Measurements from ENCODE around the gene ADARB1.

DNA sequence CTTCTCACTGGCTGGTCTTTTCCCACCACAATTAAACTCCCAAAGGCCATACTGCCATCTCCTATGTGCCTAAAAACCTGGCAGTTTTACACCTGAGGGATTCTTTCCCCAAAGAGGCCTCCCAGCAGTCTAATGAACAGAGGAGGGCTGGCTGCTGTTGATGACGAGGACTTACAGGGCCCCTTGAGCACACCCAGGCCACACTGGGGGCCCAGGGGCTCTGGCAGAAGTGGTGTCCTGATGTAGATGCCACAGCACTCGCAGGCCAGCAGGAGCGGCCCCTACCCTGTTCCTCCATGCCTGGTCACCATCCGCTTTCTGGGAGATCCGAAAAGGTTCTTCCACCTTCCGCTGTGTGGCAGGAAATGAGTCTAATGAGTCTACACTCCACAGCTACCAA is 189.2 kb downstream of the ADARB1 start:
- TF ChIP-seq ATF1 (CRISPR knock-in tag; IDR thresholded peaks at IDR 0.05) (no peak), CTCF (IDR thresholded peaks at IDR 0.05) (no peak), ZNF232 (CRISPR knock-in tag; IDR thresholded peaks at IDR 0.05) (no peak), GRHL2 (CRISPR knock-in tag; IDR thresholded peaks at IDR 0.05; ENCODE audit: insufficient replicate concordance, severe bottlenecking) (no peak), CBFB (CRISPR knock-in tag; IDR thresholded peaks at IDR 0.05; ENCODE audit: low read depth) (no peak), ATF3 (CRISPR knock-in tag; conservative IDR thresholded peaks at IDR 0.05) (no peak), GTF2I (CRISPR knock-in tag; conservative IDR thresholded peaks at IDR 0.05) (no peak), GABPB1 (CRISPR knock-in tag; IDR thresholded peaks at IDR 0.05) (no peak), MYBL2 (CRISPR knock-in tag; IDR thresholded peaks at IDR 0.05) (no peak), CREB1 (CRISPR knock-in tag; IDR thresholded peaks at IDR 0.05) (no peak), ZNF671 (CRISPR knock-in tag; IDR thresholded peaks at IDR 0.05) (no peak)
- TF ChIP-seq, protein P1, sequence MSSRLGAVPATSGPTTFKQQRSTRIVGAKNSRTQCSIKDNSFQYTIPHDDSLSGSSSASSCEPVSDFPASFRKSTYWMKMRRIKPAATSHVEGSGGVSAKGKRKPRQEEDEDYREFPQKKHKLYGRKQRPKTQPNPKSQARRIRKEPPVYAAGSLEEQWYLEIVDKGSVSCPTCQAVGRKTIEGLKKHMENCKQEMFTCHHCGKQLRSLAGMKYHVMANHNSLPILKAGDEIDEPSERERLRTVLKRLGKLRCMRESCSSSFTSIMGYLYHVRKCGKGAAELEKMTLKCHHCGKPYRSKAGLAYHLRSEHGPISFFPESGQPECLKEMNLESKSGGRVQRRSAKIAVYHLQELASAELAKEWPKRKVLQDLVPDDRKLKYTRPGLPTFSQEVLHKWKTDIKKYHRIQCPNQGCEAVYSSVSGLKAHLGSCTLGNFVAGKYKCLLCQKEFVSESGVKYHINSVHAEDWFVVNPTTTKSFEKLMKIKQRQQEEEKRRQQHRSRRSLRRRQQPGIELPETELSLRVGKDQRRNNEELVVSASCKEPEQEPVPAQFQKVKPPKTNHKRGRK (CRISPR knock-in tag; IDR thresholded peaks at IDR 0.05; ENCODE audit: borderline replicate concordance), result no peak
- TF ChIP-seq, protein P2, sequence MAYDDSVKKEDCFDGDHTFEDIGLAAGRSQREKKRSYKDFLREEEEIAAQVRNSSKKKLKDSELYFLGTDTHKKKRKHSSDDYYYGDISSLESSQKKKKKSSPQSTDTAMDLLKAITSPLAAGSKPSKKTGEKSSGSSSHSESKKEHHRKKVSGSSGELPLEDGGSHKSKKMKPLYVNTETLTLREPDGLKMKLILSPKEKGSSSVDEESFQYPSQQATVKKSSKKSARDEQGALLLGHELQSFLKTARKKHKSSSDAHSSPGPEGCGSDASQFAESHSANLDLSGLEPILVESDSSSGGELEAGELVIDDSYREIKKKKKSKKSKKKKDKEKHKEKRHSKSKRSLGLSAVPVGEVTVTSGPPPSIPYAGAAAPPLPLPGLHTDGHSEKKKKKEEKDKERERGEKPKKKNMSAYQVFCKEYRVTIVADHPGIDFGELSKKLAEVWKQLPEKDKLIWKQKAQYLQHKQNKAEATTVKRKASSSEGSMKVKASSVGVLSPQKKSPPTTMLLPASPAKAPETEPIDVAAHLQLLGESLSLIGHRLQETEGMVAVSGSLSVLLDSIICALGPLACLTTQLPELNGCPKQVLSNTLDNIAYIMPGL (CRISPR knock-in tag; IDR thresholded peaks at IDR 0.05), result no peak

All from WTC11 (cell line).